Activated T-cell treated with anti-CD3 and anti-CD28 coated beads, Interleukin-2, amount 50 U/mL, for 48 hours (primary cell): ENCODE measurements around the gene XXYLT1.
"Not testable (repeated sequence)": the region's sequence is repeated elsewhere in the genome, so short reads cannot be mapped to it uniquely, and the experiment has no call there.

Experiments used
- DNase-seq, 2 experiments: peaks; one replicate each; pipeline ENCODE4 v3.0.0-alpha.2; 2020

The XXYLT1 gene

GRCh38 chr3:195224980-195225580 lies 45.9 kb downstream of the XXYLT1 start:
- DNase-seq, result peak in 1 of 2 experiments; percentile 9

- DNase-seq, result peak in 1 of 2 experiments; percentile 10
Observed at GRCh38 chr3:195224156-195224979, 46.6 kb downstream of the XXYLT1 start.

- DNase-seq, result peak in 1 of 2 experiments; percentile 10
Observed at GRCh38 chr3:195221876-195222617, 48.9 kb downstream of the XXYLT1 start.

GRCh38 chr3:195221015-195221853 lies 49.7 kb downstream of the XXYLT1 start:
- peak in 1 of 2 experiments; percentile 11 for DNase-seq

- peak in 1 of 2 experiments; percentile 1 for DNase-seq
Observed at GRCh38 chr3:195219351-195220230, 51.4 kb downstream of the XXYLT1 start.

GRCh38 chr3:195218331-195218730 lies 52.6 kb downstream of the XXYLT1 start:
- DNase-seq, result not testable (repeated sequence)

- not testable (repeated sequence) for DNase-seq
Observed at GRCh38 chr3:195215576-195215975, 55.4 kb downstream of the XXYLT1 start.

- DNase-seq, result no peak
Observed at GRCh38 chr3:195214381-195214780, 56.6 kb downstream of the XXYLT1 start.

- no peak for DNase-seq
Observed at GRCh38 chr3:195213639-195214315, 57.2 kb downstream of the XXYLT1 start.

- DNase-seq, result no peak
Observed at GRCh38 chr3:195212749-195213375, 58.1 kb downstream of the XXYLT1 start.

- no peak for DNase-seq
Observed at GRCh38 chr3:195212033-195212748, 58.8 kb downstream of the XXYLT1 start.

- DNase-seq, result no peak
Observed at GRCh38 chr3:195210266-195210973, 60.5 kb downstream of the XXYLT1 start.

GRCh38 chr3:195209847-195210265 lies 61.1 kb downstream of the XXYLT1 start:
- no peak for DNase-seq

- no peak for DNase-seq
Observed at GRCh38 chr3:195209083-195209846, 61.7 kb downstream of the XXYLT1 start.

GRCh38 chr3:195208631-195209030 lies 62.3 kb downstream of the XXYLT1 start:
- DNase-seq, result no peak

- peak in 1 of 2 experiments; percentile 48 for DNase-seq
Observed at GRCh38 chr3:195208183-195208582, 62.8 kb downstream of the XXYLT1 start.

- DNase-seq, result no peak
Observed at GRCh38 chr3:195207731-195208130, 63.2 kb downstream of the XXYLT1 start.

- peak in 1 of 2 experiments; percentile 7 for DNase-seq
Observed at GRCh38 chr3:195207056-195207455, 63.9 kb downstream of the XXYLT1 start.
